ENCODE data around the gene RBMS3. TPM values are rescaled to one million over a fixed set of nuclear protein-coding genes. Genes with fewer than 3 reads are reported as not detected.

RBMS3 gene
- total RNA-seq, 1 donor from 2014 or later, result 0.47 TPM

GRCh38 chr3:29582273-29582672 is 301.4 kb downstream of the RBMS3 start:
- Histone ChIP-seq H3F3A (ENCODE audit: low read depth) (no peaks in the 10 kb centered on the region), H3K79me2 (ENCODE audit: low read depth) (no peaks in the 10 kb centered on the region), H4K20me1 (ENCODE audit: low read depth) (no peaks in the 10 kb centered on the region), H3K27me3 (no peaks in the 10 kb centered on the region), H3K9ac (no peak overlapping the region), H3K9me3 (ENCODE audit: low read depth) (no peaks in the 10 kb centered on the region), H2AFZ (replicated peaks) (peak overlapping the region; percentile 44), H3K36me3 (no peaks in the 10 kb centered on the region), H3K4me3 (no peak overlapping the region), H3K27ac (no peak overlapping the region), H3K4me1 (peaks cover 7% of the 10 kb centered on the region), H3K4me2 (peak overlapping the region; percentile 5)
- DNase-seq (ENCODE audit: low spot score), result no peak
- Mint-ChIP-seq H3K4me1 (no peaks in the 10 kb centered on the region), H3K27me3 (ENCODE audit: insufficient read depth, low read depth) (no peaks in the 10 kb centered on the region), H3K36me3 (no peaks in the 10 kb centered on the region), H3K27ac (no peak overlapping the region), H3K4me3 (no peak overlapping the region), H3K9me3 (no peaks in the 10 kb centered on the region)
- TF ChIP-seq CTCF (IDR thresholded peaks at IDR 0.05), result no peak
- TF ChIP-seq EZH2phosphoT487 (IDR thresholded peaks at IDR 0.05), result no peak
- TF ChIP-seq EZH2 (IDR thresholded peaks at IDR 0.05), result no peak

GRCh38 chr3:29583861-29584260 is 303.0 kb downstream of the RBMS3 start:
- Histone ChIP-seq H3F3A (ENCODE audit: low read depth) (no peaks in the 10 kb centered on the region), H3K27me3 (no peaks in the 10 kb centered on the region), H3K9ac (no peak overlapping the region), H2AFZ (replicated peaks) (no peak overlapping the region), H3K4me3 (no peak overlapping the region), H3K9me3 (ENCODE audit: low read depth) (no peaks in the 10 kb centered on the region), H3K4me2 (no peak overlapping the region), H4K20me1 (ENCODE audit: low read depth) (no peaks in the 10 kb centered on the region), H3K36me3 (no peaks in the 10 kb centered on the region), H3K4me1 (peaks cover 7% of the 10 kb centered on the region), H3K79me2 (ENCODE audit: low read depth) (no peaks in the 10 kb centered on the region), H3K27ac (no peak overlapping the region)
- Mint-ChIP-seq H3K36me3 (no peaks in the 10 kb centered on the region), H3K4me3 (no peak overlapping the region), H3K27ac (no peak overlapping the region), H3K4me1 (no peaks in the 10 kb centered on the region), H3K9me3 (no peaks in the 10 kb centered on the region), H3K27me3 (ENCODE audit: insufficient read depth, low read depth) (no peaks in the 10 kb centered on the region)
- TF ChIP-seq EZH2phosphoT487 (IDR thresholded peaks at IDR 0.05) (no peak), EZH2 (IDR thresholded peaks at IDR 0.05) (no peak), CTCF (IDR thresholded peaks at IDR 0.05) (no peak)
- no peak for DNase-seq (ENCODE audit: low spot score)

GRCh38 chr3:29585368-29585767 is 304.5 kb downstream of the RBMS3 start:
- no peaks in the 10 kb centered on the region for H3K27me3 ChIP-seq
- H3K4me3 Mint-ChIP-seq, result no peak overlapping the region
- no peak for DNase-seq (ENCODE audit: low spot score)
- no peak overlapping the region for H3K4me2 ChIP-seq
- no peak overlapping the region for H3K27ac Mint-ChIP-seq
- TF ChIP-seq EZH2phosphoT487 (IDR thresholded peaks at IDR 0.05) (no peak), CTCF (IDR thresholded peaks at IDR 0.05) (no peak), EZH2 (IDR thresholded peaks at IDR 0.05) (no peak)
- H4K20me1 ChIP-seq (ENCODE audit: low read depth), result no peaks in the 10 kb centered on the region
- H3K9me3 Mint-ChIP-seq, result no peaks in the 10 kb centered on the region
- no peaks in the 10 kb centered on the region for H3K79me2 ChIP-seq (ENCODE audit: low read depth)
- no peak overlapping the region for H3K9ac ChIP-seq
- H3K4me3 ChIP-seq, result no peak overlapping the region
- H3F3A ChIP-seq (ENCODE audit: low read depth), result no peaks in the 10 kb centered on the region
- H3K4me1 ChIP-seq, result peaks cover 7% of the 10 kb centered on the region
- H3K27ac ChIP-seq, result no peak overlapping the region
- no peaks in the 10 kb centered on the region for H3K27me3 Mint-ChIP-seq (ENCODE audit: insufficient read depth, low read depth)
- H3K4me1 Mint-ChIP-seq, result no peaks in the 10 kb centered on the region
- no peaks in the 10 kb centered on the region for H3K36me3 ChIP-seq
- H3K9me3 ChIP-seq (ENCODE audit: low read depth), result no peaks in the 10 kb centered on the region
- no peaks in the 10 kb centered on the region for H3K36me3 Mint-ChIP-seq
- H2AFZ ChIP-seq (replicated peaks), result no peak overlapping the region
